Activated naive CD8-positive, alpha-beta T cell treated with anti-CD3 and anti-CD28 coated beads for 36 hours (primary cell): ENCODE measurements around the gene TNNC1. TPM values are rescaled to one million over a fixed set of nuclear protein-coding genes. Genes with fewer than 3 reads are reported as not detected.

Experiments used
- DNase-seq: peaks from one replicate; pipeline ENCODE4 v3.0.0; 2021
- H3K27ac Mint-ChIP-seq: one replicate; pipeline ENCODE4 v1.8.0; 2022; ENCODE audit warnings: mild to moderate bottlenecking, moderate library complexity, mixed read lengths
- H3K27me3 Mint-ChIP-seq: one replicate; pipeline ENCODE4 v1.8.0; 2022; ENCODE audit warnings: mild to moderate bottlenecking, mixed read lengths
- H3K36me3 Mint-ChIP-seq: one replicate; pipeline ENCODE4 v1.8.0; 2021; ENCODE audit warnings: mild to moderate bottlenecking, mixed read lengths
- H3K4me1 Mint-ChIP-seq: one replicate; pipeline ENCODE4 v1.8.0; 2021; ENCODE audit warnings: mixed read lengths
- H3K4me3 Mint-ChIP-seq: one replicate; pipeline ENCODE4 v1.8.0; 2022; ENCODE audit warnings: mild to moderate bottlenecking, moderate library complexity, mixed read lengths
- H3K9me3 Mint-ChIP-seq: one replicate; pipeline ENCODE4 v1.8.0; 2022; ENCODE audit warnings: mixed read lengths
- total RNA-seq, 2 experiments: library from RNA; stranded (reverse); gene quantifications; one replicate each; pipeline ENCODE4 v1.2.3, GENCODE V29; 2021

The TNNC1 gene
- total RNA-seq, 2 experiments from 2014 or later, result 2.9 to 4.2 TPM

DNA sequence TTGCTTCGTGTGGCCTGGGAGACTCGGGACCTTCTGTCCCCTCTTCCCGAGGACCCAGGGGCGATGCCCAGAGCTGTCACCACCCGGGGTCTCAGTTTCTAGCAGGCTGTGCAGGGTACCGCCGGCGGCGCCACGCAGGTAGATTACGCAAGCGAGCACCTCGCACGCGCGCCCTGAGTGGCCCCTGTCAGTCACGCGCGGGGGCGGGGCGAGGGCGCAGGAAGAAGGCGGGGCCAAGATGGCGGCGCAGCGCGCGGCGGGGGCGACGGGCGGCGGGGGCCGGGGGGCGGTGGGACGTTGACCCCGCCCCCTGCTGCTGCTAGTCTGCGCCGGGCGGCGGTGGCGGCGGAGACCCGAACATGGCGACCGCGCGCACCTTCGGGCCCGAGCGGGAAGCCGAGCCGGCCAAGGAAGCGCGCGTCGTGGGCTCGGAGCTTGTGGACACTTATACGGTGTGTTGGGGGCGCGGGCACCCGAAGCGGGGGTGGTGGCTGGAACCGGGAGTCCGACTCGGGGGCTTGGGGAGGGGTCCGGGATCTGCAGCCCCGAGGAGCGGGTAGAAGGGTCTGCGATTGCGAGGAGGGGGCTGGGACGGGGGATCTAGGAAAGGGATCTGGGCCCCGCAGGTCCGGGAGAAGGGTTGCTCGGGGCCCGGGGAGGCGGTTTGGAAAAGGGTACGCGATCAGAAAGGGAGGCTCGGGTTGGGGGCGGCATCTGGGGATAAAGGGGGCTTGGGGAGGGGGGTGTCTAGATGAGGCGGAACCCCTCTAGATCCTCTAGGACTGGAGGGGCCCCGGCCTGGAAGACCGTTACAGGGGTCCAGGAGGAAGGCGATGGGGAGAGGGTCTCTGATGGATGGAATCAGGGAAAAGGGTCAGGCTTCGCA is 1.7 kb upstream of the TNNC1 start, which contains the start of gene NISCH:
TSS of gene NISCH (plus strand) at position 322 of the 886 bp plus-strand sequence. CDS start at position 360, 38 bp downstream.
- Mint-ChIP-seq H3K36me3 (peaks cover 21% of the 10 kb centered on the region), H3K27me3 (no peaks in the 10 kb centered on the region), H3K9me3 (no peaks in the 10 kb centered on the region), H3K27ac (peak within 1 kb of the TSS; percentile 99), H3K4me3 (peak within 1 kb of the TSS; percentile 99), H3K4me1 (peaks cover 38% of the 10 kb centered on the region)
- DNase-seq, result peak; percentile 98

DNA sequence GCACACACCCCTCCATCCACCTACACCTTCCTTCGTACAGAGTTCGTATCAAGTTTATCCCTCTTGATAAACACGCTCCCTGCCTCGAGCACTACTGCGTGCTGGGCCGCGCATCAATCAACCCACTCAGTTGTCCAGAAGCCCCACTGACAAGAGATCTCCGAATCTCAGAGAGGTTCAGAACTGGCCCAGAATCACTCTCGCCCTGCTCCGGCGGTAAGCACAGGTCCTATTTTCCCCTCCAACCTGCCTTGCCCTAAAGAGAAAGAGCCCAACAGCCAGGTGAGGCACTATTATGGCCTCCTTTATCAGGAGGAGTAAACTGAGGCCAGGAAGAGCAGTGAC is 1.1 kb upstream of the TNNC1 start:
- Mint-ChIP-seq H3K36me3 (peaks cover 19% of the 10 kb centered on the region), H3K4me3 (peak overlapping the region; percentile 99), H3K27ac (peak overlapping the region; percentile 99), H3K4me1 (peaks cover 36% of the 10 kb centered on the region), H3K27me3 (no peaks in the 10 kb centered on the region), H3K9me3 (no peaks in the 10 kb centered on the region)
- no peak for DNase-seq

GRCh38 chr3:52454250-52454937 is 553 bp upstream of the TNNC1 start:
- Mint-ChIP-seq H3K27me3 (no peaks in the 10 kb centered on the region), H3K9me3 (no peaks in the 10 kb centered on the region), H3K36me3 (peaks cover 19% of the 10 kb centered on the region), H3K27ac (peak overlapping the region; percentile 99), H3K4me1 (peaks cover 36% of the 10 kb centered on the region), H3K4me3 (peak overlapping the region; percentile 99)
- DNase-seq, result no peak

DNA sequence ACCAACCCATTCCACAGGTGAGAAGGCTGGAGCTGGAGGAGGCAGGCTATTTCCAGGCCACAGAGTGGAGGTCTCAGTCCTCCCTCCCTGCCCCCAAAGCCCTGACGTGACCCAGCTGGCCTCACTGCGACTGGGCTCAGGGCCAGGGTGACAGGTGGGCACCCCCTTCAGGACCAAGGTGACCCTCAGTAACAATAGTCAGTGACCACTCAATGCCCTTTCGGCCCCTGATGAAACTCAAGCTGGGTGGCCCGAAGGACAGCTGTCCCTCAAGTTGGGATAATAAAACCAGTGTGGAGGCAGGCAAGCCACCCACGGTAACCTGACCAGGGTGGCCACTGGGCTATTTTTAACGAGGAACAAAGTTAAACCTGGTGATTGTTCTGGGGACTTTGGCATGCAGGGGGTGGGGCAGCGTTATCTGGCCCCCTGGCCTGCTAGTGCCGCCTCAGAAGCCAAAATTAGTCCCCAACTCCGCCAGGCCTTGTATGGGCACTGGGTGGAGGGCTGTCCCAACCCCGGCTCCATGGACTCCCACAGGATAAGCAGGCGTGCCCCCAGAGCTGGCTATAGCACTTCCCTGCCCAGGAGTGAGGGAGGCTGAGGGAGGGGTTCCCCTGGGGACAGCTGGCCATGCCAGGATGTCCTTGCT is 1.1 kb downstream of the TNNC1 start:
- H3K27me3 Mint-ChIP-seq, result no peaks in the 10 kb centered on the region
- no peaks in the 10 kb centered on the region for H3K9me3 Mint-ChIP-seq
- DNase-seq, result no peak
- H3K4me1 Mint-ChIP-seq, result peaks cover 27% of the 10 kb centered on the region
- H3K4me3 Mint-ChIP-seq, result no peak overlapping the region
- H3K27ac Mint-ChIP-seq, result no peak overlapping the region
- H3K36me3 Mint-ChIP-seq, result peaks cover 14% of the 10 kb centered on the region

DNA sequence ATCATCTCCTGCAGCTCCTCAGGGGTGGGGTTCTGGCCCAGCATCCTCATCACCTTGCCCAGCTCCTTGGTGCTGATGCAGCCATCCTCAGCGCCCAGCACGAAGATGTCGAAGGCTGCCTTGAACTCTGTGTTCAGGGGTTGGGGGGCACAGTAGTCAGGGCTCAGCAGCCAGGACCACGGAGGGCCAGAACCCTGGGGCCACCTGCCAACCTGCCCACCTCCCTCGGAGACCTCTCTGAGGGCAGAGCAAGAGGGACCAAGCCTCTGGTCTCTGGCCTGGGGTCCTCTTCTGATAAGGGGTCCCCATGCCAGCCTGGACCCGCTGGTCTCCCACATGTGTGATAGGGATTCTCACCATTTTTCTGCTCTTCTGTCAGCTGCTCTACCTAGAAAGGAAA is 1.7 kb downstream of the TNNC1 start:
- Mint-ChIP-seq H3K9me3 (no peaks in the 10 kb centered on the region), H3K4me1 (peaks cover 24% of the 10 kb centered on the region), H3K4me3 (no peak overlapping the region), H3K27me3 (no peaks in the 10 kb centered on the region), H3K27ac (no peak overlapping the region), H3K36me3 (peaks cover 9% of the 10 kb centered on the region)
- no peak for DNase-seq

DNA sequence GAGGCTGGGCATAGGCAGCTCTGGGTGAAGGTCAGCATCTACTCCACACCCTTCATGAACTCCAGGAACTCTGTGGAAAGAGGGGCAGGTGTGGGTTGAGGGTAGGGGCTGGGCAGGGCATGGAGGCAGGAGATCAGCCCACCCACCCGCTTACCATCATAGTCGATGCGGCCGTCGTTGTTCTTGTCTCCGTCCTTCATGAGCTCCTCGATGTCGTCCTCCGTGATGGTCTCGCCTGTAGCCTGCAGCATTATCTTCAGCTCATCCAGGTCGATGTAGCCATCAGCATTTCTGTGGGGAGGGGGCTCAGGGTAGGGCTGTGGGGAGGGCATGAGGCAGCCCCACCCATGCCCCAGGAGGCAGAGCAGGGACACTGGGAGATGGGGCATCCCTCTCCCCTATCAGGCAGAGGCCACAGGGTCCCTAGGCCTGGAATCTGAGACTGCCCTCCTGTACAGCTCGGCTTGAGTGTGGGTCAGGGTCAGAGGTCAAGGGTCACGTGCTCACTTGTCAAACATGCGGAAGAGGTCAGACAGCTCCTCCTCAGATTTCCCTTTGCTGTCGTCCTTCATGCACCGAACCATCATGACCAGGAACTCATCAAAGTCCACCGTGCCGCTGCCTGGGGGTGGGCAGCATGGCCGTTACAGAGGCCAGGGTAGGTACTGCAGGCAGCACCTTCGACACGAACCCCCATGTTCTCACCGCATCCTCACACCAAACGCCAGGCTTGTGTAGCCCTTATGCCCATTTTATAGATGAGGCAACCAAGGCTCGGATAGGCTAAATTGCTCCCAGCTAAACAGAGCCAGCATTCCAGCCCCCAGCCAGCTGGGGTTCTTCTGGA is 2.4 kb downstream of the TNNC1 start:
- Mint-ChIP-seq H3K4me3 (no peak overlapping the region), H3K4me1 (peaks cover 20% of the 10 kb centered on the region), H3K36me3 (peaks cover 8% of the 10 kb centered on the region), H3K27me3 (no peaks in the 10 kb centered on the region), H3K27ac (no peak overlapping the region), H3K9me3 (no peaks in the 10 kb centered on the region)
- no peak for DNase-seq

- Mint-ChIP-seq H3K27me3 (no peaks in the 10 kb centered on the region), H3K4me1 (peaks cover 20% of the 10 kb centered on the region), H3K27ac (no peak overlapping the region), H3K36me3 (peaks cover 8% of the 10 kb centered on the region), H3K9me3 (no peaks in the 10 kb centered on the region), H3K4me3 (no peak overlapping the region)
- no peak for DNase-seq
Measured at GRCh38 chr3:52450489-52451236, 3.2 kb downstream of the TNNC1 start.

DNA sequence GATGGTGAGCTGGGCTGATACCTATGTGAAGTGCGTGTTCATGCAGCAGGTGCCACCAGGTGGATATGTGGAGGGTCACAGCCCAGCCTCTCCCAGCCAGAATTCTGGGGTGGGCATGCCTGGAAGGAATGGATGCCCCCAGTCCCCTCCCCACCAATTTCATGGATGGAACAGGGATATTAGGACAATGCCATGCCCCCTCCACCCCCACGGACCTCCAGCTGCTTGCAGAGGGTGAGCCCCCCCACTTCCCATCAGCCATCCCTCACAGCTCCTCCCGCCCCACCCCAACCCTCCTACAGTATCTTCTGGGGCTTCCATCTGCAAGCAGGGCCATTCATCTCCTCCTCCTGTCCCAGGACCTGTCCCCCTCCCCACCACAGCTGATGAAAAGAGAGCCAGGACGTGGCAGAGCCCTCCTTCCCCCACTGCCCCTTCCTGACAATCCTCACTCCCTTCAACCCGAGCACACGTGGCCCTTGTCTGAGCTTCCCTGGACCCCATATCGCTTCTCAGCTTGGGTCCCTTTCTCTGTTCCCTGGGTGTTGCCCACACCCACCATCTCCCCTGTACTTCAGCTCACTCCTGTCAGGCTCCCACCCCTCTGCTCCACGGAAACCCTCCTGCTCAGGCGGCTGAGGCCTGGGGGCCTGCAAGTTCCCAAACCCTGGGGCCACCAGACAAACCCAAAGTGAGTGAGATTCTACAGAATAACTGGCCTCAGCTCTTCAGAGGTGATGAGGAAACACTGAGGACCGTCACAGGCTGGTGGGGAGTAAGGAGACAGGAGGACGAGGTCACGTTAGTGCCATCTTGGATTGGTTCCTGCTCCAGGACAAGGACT is 6.1 kb downstream of the TNNC1 start:
- H3K4me1 Mint-ChIP-seq, result peaks cover 6% of the 10 kb centered on the region
- no peak for DNase-seq
- no peaks in the 10 kb centered on the region for H3K27me3 Mint-ChIP-seq
- H3K9me3 Mint-ChIP-seq, result no peaks in the 10 kb centered on the region
- H3K36me3 Mint-ChIP-seq, result no peaks in the 10 kb centered on the region
- no peak overlapping the region for H3K4me3 Mint-ChIP-seq
- no peak overlapping the region for H3K27ac Mint-ChIP-seq

DNA sequence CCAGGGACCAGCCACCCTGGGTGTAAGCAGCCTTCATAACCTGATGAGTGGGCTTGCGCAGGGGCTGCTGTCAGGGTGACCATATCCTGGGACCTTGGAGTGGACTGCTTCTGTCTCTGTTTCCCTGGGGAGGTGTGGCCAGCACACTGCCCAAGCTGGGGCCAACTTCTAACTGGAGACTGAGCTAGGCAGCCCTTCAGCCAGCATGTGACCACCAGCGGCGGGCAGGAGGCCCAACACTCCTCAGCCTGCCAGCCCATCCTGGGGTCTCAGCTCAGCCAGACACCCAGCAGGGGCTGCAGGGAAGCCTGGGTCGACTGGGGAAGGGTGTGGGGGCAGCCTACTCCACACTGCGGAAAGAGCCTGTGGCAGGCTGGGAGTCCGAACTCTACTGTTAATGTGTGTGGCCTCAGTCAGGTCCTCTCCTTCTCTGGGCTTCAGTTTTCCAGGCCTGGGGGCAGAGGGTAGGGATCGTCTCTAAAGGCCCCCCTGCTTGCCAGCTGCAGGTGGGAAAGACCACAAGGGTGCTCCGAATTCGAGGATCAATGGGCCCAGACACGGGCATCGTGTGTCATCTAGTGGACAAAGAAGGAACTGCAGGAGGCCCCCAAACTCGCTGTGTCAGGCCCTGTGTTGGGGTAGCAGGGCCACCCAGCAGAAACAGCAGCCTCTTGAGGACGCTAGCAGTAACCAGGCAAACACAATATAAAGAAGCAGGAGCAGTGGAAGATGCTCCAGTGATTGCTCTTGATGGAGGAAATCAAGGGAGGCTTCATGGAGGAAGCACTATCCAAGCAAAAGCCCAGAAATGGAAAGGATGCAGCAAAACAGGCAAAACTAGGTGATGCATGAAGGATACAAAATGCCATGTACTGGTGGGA is 7.0 kb downstream of the TNNC1 start:
- Mint-ChIP-seq H3K27me3 (no peaks in the 10 kb centered on the region), H3K36me3 (no peaks in the 10 kb centered on the region), H3K27ac (no peak overlapping the region), H3K4me3 (no peak overlapping the region), H3K9me3 (no peaks in the 10 kb centered on the region), H3K4me1 (peaks cover 6% of the 10 kb centered on the region)
- DNase-seq, result peak; percentile 74

DNA sequence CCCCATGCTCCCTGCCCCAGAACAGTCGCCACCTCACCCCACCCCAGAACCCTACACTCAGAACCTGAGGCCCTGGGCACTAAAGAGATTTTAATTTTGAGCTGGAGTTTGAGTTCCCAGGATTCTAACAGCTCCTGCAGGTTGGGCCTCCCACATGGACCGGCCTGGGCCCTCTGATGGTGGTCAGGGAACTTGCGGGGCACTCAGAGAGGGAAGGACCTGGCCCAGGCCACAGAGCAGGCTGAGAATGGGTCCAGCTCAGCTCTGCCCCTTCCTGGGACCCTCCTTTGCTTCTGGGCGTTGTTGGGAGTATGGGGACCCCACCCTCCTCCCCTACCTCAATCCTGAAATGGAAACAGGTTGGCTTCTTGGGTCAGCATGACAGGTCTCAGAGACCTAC is 7.8 kb downstream of the TNNC1 start:
- Mint-ChIP-seq H3K4me3 (no peak overlapping the region), H3K27me3 (no peaks in the 10 kb centered on the region), H3K36me3 (no peaks in the 10 kb centered on the region), H3K9me3 (no peaks in the 10 kb centered on the region), H3K4me1 (peaks cover 6% of the 10 kb centered on the region), H3K27ac (no peak overlapping the region)
- no peak for DNase-seq

- no peak within 1 kb of the TSS for H3K27ac Mint-ChIP-seq
- peaks cover 6% of the 10 kb centered on the region for H3K4me1 Mint-ChIP-seq
- H3K4me3 Mint-ChIP-seq, result no peak within 1 kb of the TSS
- H3K27me3 Mint-ChIP-seq, result no peaks in the 10 kb centered on the region
- H3K36me3 Mint-ChIP-seq, result no peaks in the 10 kb centered on the region
- no peaks in the 10 kb centered on the region for H3K9me3 Mint-ChIP-seq
- peak; percentile 84 for DNase-seq
Measured at GRCh38 chr3:52444860-52445793, 8.7 kb downstream of the TNNC1 start, which contains the start of gene SEMA3G. SEMA3G (minus strand) TSS chr3:52445103; CDS start chr3:52445027, 76 bp downstream.
